ENCODE measurements around the gene EFNA5.

DNA sequence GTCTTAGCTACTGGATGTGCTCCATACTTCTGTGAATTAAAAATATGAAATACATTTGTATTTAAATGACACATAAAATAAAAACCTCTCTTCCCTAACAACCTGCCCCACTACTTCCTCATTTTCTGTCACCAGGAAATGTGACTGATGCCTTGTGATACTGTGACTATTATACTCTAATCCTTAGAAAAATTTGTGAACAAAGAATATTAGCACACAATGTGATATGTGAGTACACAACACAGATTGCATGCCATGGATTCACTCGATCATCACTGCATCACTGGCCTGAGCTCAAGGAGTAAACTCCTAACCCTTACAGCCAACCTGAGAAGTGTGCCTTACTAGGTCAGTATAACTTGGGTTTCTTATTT is 281.0 kb downstream of the EFNA5 start:
- TF ChIP-seq SNRNP70 (IDR thresholded peaks at IDR 0.05; ENCODE audit: low read depth, low read length) = no peak
- TF ChIP-seq ZNF792 (CRISPR knock-in tag; IDR thresholded peaks at IDR 0.05) = no peak
- no peak for TF ChIP-seq ETV6 (CRISPR knock-in tag; conservative IDR thresholded peaks at IDR 0.05)
- TF ChIP-seq, protein P1, sequence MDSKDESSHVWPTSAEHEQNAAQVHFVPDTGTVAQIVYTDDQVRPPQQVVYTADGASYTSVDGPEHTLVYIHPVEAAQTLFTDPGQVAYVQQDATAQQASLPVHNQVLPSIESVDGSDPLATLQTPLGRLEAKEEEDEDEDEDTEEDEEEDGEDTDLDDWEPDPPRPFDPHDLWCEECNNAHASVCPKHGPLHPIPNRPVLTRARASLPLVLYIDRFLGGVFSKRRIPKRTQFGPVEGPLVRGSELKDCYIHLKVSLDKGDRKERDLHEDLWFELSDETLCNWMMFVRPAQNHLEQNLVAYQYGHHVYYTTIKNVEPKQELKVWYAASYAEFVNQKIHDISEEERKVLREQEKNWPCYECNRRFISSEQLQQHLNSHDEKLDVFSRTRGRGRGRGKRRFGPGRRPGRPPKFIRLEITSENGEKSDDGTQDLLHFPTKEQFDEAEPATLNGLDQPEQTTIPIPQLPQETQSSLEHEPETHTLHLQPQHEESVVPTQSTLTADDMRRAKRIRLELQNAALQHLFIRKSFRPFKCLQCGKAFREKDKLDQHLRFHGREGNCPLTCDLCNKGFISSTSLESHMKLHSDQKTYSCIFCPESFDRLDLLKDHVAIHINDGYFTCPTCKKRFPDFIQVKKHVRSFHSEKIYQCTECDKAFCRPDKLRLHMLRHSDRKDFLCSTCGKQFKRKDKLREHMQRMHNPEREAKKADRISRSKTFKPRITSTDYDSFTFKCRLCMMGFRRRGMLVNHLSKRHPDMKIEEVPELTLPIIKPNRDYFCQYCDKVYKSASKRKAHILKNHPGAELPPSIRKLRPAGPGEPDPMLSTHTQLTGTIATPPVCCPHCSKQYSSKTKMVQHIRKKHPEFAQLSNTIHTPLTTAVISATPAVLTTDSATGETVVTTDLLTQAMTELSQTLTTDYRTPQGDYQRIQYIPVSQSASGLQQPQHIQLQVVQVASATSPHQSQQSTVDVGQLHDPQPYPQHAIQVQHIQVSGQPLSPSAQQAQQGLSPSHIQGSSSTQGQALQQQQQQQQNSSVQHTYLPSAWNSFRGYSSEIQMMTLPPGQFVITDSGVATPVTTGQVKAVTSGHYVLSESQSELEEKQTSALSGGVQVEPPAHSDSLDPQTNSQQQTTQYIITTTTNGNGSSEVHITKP (CRISPR knock-in tag; IDR thresholded peaks at IDR 0.05; ENCODE audit: low read depth) = no peak
- TF ChIP-seq NR3C1 (CRISPR knock-in tag; IDR thresholded peaks at IDR 0.05) = no peak
- TF ChIP-seq U2AF2 (IDR thresholded peaks at IDR 0.05; ENCODE audit: low read depth, low read length) = no peak
- TF ChIP-seq PHF21A (CRISPR knock-in tag; IDR thresholded peaks at IDR 0.05) = no peak
- no peak for TF ChIP-seq ATF3 (CRISPR knock-in tag; IDR thresholded peaks at IDR 0.05)
- no peak for TF ChIP-seq POLR2A (IDR thresholded peaks at IDR 0.05; ENCODE audit: insufficient read depth in 1 of 2, low read depth in 2 of 2, low read length in 2 of 2)
- TF ChIP-seq CTCF (CRISPR knock-in tag; IDR thresholded peaks at IDR 0.05) = no peak
- no peak for TF ChIP-seq KDM1A (CRISPR knock-in tag; IDR thresholded peaks at IDR 0.05)
- TF ChIP-seq MAZ (IDR thresholded peaks at IDR 0.05; ENCODE audit: borderline replicate concordance, low read depth, low read length) = no peak
- TF ChIP-seq MAZ (CRISPR knock-in tag; IDR thresholded peaks at IDR 0.05; ENCODE audit: low read depth) = no peak
- no peak for TF ChIP-seq ZNF724P (CRISPR knock-in tag; IDR thresholded peaks at IDR 0.05; ENCODE audit: borderline replicate concordance)

All from HepG2 (cell line).